SU-DHL-6 (cell line): Measurements from ENCODE around the gene LAMA1.

Source experiments
- H2AFZ ChIP-seq: fragments of 200-600 bp; sonication (generic); 2 replicates; pipeline ENCODE4 v1.6.1; 2014; ENCODE audit warnings: low read depth, mild to moderate bottlenecking, moderate library complexity, mixed read lengths, antibody characterized with exemption, low read length; ENCODE audit not compliant: severe bottlenecking
- H3F3A ChIP-seq: fragments of 200-600 bp; shearing (Covaris generic); 2 replicates; pipeline ENCODE4 v1.6.0; 2016; ENCODE audit warnings: antibody characterized with exemption, mild to moderate bottlenecking; ENCODE audit not compliant: insufficient read depth
- H3K27ac ChIP-seq: fragments of 200-600 bp; sonication (generic); 2 replicates; pipeline ENCODE4 v1.5.1; 2016; ENCODE audit warnings: low read depth, mild to moderate bottlenecking, low read length, moderate library complexity, mixed read lengths
- H3K27me3 ChIP-seq: fragments of 200-600 bp; sonication (generic), shearing (Covaris generic); 2 replicates; pipeline ENCODE4 v1.6.0; 2014; ENCODE audit warnings: mild to moderate bottlenecking, low read length
- H3K36me3 ChIP-seq: fragments of 200-600 bp; sonication (generic); 2 replicates; pipeline ENCODE4 v1.6.1; 2014; ENCODE audit warnings: mild to moderate bottlenecking, low read length, mixed read lengths
- H3K4me2 ChIP-seq: fragments of 300-600, 200-600 bp; shearing (Covaris generic), sonication (generic); 2 replicates; pipeline ENCODE4 v1.6.0; 2014; ENCODE audit warnings: low read length, low read depth, mild to moderate bottlenecking; ENCODE audit not compliant: poor library complexity, severe bottlenecking
- H3K4me3 ChIP-seq: fragments of 200-600 bp; sonication (generic); 2 replicates; pipeline ENCODE4 v1.5.1; 2014; ENCODE audit warnings: antibody characterized with exemption, low read length, mild to moderate bottlenecking, mixed read lengths; ENCODE audit not compliant: insufficient read depth, poor library complexity, severe bottlenecking
- H3K79me2 ChIP-seq: fragments of 200-600 bp; sonication (generic); 2 replicates; pipeline ENCODE4 v1.6.1; 2014; ENCODE audit warnings: mild to moderate bottlenecking, low read length, moderate library complexity; ENCODE audit not compliant: insufficient read depth
- H3K9ac ChIP-seq: fragments of 200-600 bp; sonication (generic); 2 replicates; pipeline ENCODE4 v1.7.0; 2014; ENCODE audit warnings: mild to moderate bottlenecking, low read length
- H3K9me2 ChIP-seq: fragments of 200-600 bp; sonication (generic); replicated peaks from 2 replicates; pipeline ENCODE4 v1.6.1; 2014; ENCODE audit warnings: low read length; ENCODE audit not compliant: insufficient read depth
- H3K9me3 ChIP-seq: fragments of 200-600 bp; sonication (generic); 2 replicates; pipeline ENCODE4 v1.6.1; 2014; ENCODE audit warnings: low read length, mixed read lengths; ENCODE audit not compliant: insufficient read depth
- H4K20me1 ChIP-seq: fragments of 200-600 bp; sonication (generic); 2 replicates; pipeline ENCODE4 v1.6.1; 2014; ENCODE audit warnings: low read depth, mild to moderate bottlenecking, antibody characterized with exemption, low read length, moderate library complexity, mixed read lengths
- CTCF ChIP-seq: fragments of 200-600 bp; sonication (generic); IDR thresholded peaks from one replicate; pipeline ENCODE4 v1.5.1; 2017; ENCODE audit warnings: antibody characterized with exemption, mild to moderate bottlenecking, low read length, moderate library complexity; ENCODE audit not compliant: insufficient read depth, poor library complexity, severe bottlenecking
- EZH2phosphoT487 ChIP-seq: fragments of 200-600 bp; sonication (generic), shearing (Covaris generic); conservative IDR thresholded peaks from 2 replicates; pipeline ENCODE4 v1.6.1; 2018; ENCODE audit warnings: mild to moderate bottlenecking, antibody characterized with exemption, low read length, moderate library complexity, mixed read lengths

Gene LAMA1

GRCh38 chr18:6901286-6901926, 216.2 kb downstream of the LAMA1 start:
- Histone ChIP-seq H3K9ac (no peak overlapping the region), H3K27ac (no peak overlapping the region), H3K9me3 (no peaks in the 10 kb centered on the region), H3K4me2 (no peak overlapping the region), H3K27me3 (no peaks in the 10 kb centered on the region), H2AFZ (no peak overlapping the region), H4K20me1 (no peaks in the 10 kb centered on the region), H3F3A (no peaks in the 10 kb centered on the region), H3K4me3 (no peak overlapping the region), H3K36me3 (no peaks in the 10 kb centered on the region), H3K79me2 (no peaks in the 10 kb centered on the region), H3K9me2 (no peaks in the 10 kb centered on the region)
- TF ChIP-seq EZH2phosphoT487 (no peak), CTCF (no peak)

- no peaks in the 10 kb centered on the region for H3K27me3 ChIP-seq
- no peaks in the 10 kb centered on the region for H3F3A ChIP-seq
- H3K79me2 ChIP-seq, result no peaks in the 10 kb centered on the region
- no peak overlapping the region for H3K4me2 ChIP-seq
- TF ChIP-seq CTCF (no peak), EZH2phosphoT487 (no peak)
- no peak overlapping the region for H3K9ac ChIP-seq
- no peaks in the 10 kb centered on the region for H3K9me2 ChIP-seq
- no peaks in the 10 kb centered on the region for H3K9me3 ChIP-seq
- H2AFZ ChIP-seq, result no peak overlapping the region
- no peaks in the 10 kb centered on the region for H4K20me1 ChIP-seq
- H3K36me3 ChIP-seq, result no peaks in the 10 kb centered on the region
- no peak overlapping the region for H3K27ac ChIP-seq
- no peak overlapping the region for H3K4me3 ChIP-seq
Observed at GRCh38 chr18:6891788-6892187, 225.8 kb downstream of the LAMA1 start.
